Keratinocyte (primary cell): ENCODE results near the gene MRPS27. TPM values are rescaled to one million over a fixed set of nuclear protein-coding genes. Genes with fewer than 3 reads are reported as not detected.

Experiments used
- DNase-seq: peaks from one replicate; pipeline ENCODE4 v3.0.0-alpha.2; 2011; ENCODE audit warnings: low read depth, missing footprints, low spot score
- FAIRE-seq: peaks from 2 replicates; lab custom pipeline; 2011; peaks lifted over from hg19 to GRCh38; lab: Jason Lieb, UNC
- H2AFZ ChIP-seq: 2 replicates; pipeline ENCODE4 v1.6.0; 2012; ENCODE audit warnings: low read length, control low read depth, inconsistent platforms; ENCODE audit not compliant: control insufficient read depth
- H3K27ac ChIP-seq: 2 replicates; pipeline ENCODE4 v1.5.1; 2011; ENCODE audit warnings: low read length; ENCODE audit not compliant: control insufficient read depth, insufficient read depth
- H3K27me3 ChIP-seq: 3 replicates; pipeline ENCODE4 v1.6.0; 2011; ENCODE audit warnings: low read length; ENCODE audit not compliant: control insufficient read depth, insufficient read depth; ENCODE audit errors: extremely low read depth
- H3K36me3 ChIP-seq, 2 experiments: 2 replicates in 1 of 2; 3 replicates in 1 of 2; pipeline ENCODE4 v1.5.1; 2011; ENCODE audit warnings: low read length in 2 of 2, mild to moderate bottlenecking in 1 of 2; ENCODE audit not compliant: control insufficient read depth in 2 of 2, insufficient read depth in 2 of 2; ENCODE audit errors: extremely low read depth in 1 of 2
- H3K4me1 ChIP-seq: 3 replicates; pipeline ENCODE4 v1.5.1; 2011; ENCODE audit warnings: low read length; ENCODE audit not compliant: control insufficient read depth, insufficient read depth; ENCODE audit errors: extremely low read depth
- H3K4me2 ChIP-seq: 3 replicates; pipeline ENCODE4 v1.6.0; 2011; ENCODE audit warnings: low read depth, low read length; ENCODE audit not compliant: control insufficient read depth, insufficient read depth; ENCODE audit errors: extremely low read depth
- H3K4me3 ChIP-seq, 3 experiments: fragments of 200-600 bp in 1 of 3; sonication (generic) in 1 of 3; 2 replicates in 2 of 3; 3 replicates in 1 of 3; pipeline ENCODE4 v1.5.1; 2011 to 2016; ENCODE audit warnings: low read length in 3 of 3, mild to moderate bottlenecking in 3 of 3, control low read depth in 2 of 3, inconsistent platforms in 1 of 3, low read depth in 1 of 3, mixed read lengths in 1 of 3, mixed run types in 1 of 3, moderate library complexity in 1 of 3; ENCODE audit not compliant: control insufficient read depth in 2 of 3, insufficient read depth in 2 of 3; ENCODE audit errors: extremely low read depth in 1 of 3
- H3K79me2 ChIP-seq: 2 replicates; pipeline ENCODE4 v1.6.0; 2012; ENCODE audit warnings: low read length; ENCODE audit not compliant: control insufficient read depth, insufficient read depth
- H3K9ac ChIP-seq: 3 replicates; pipeline ENCODE4 v1.6.0; 2011; ENCODE audit warnings: low read length; ENCODE audit not compliant: control insufficient read depth, insufficient read depth; ENCODE audit errors: extremely low read depth
- H3K9me1 ChIP-seq: 3 replicates; pipeline ENCODE4 v1.6.0; 2011; ENCODE audit warnings: low read length; ENCODE audit not compliant: control insufficient read depth, insufficient read depth; ENCODE audit errors: extremely low read depth
- H3K9me3 ChIP-seq: 2 replicates; pipeline ENCODE4 v1.5.1; 2012; ENCODE audit warnings: low read depth, low read length; ENCODE audit not compliant: control insufficient read depth
- H4K20me1 ChIP-seq: 3 replicates; pipeline ENCODE4 v1.6.0; 2011; ENCODE audit warnings: low read length; ENCODE audit not compliant: control insufficient read depth, insufficient read depth; ENCODE audit errors: extremely low read depth
- EZH2 ChIP-seq: IDR thresholded peaks from one replicate; pipeline ENCODE4 v1.6.1; 2012; ENCODE audit warnings: inconsistent platforms, mild to moderate bottlenecking, low read length, moderate library complexity
- dilution Hi-C: fragments of 300-500 bp; cut with MboI; formaldehyde crosslinking; loops from one replicate; pipeline ENCODE4 v1.7.0; 2020; ENCODE audit warnings: low sequenced_read_pairs; ENCODE audit not compliant: extremely low pct_ligation_motif_present
- polyA plus RNA-seq, 5 experiments: library from polyadenylated mRNA; depleted of rRNA in 3 of 5; stranded (reverse) in 3 of 5; stranded (forward) in 1 of 5; unstranded in 1 of 5; fragments of >200 nt; gene quantifications; 1 replicate in 1 of 5; 2 replicates in 3 of 5; 3 replicates in 1 of 5; pipeline versions ENCODE4 v1.2.1 to v1.2.3, GENCODE V29; 2011 to 2012; ENCODE audit warnings: missing spikeins in 2 of 5, low read depth in 1 of 5, low replicate concordance in 1 of 5
- TF ChIP-seq, protein P1 (sequence below), 3 experiments: IDR thresholded peaks in 1 of 3; conservative IDR thresholded peaks in 1 of 3; optimal IDR thresholded peaks in 1 of 3; 2 replicates in 2 of 3; 3 replicates in 1 of 3; pipeline versions ENCODE3 to v1.5.1; 2011; ENCODE audit warnings: low read length in 3 of 3, mild to moderate bottlenecking in 3 of 3, moderate library complexity in 2 of 3, control low read depth in 1 of 3, inconsistent platforms in 1 of 3; ENCODE audit not compliant: insufficient read depth in 2 of 3; ENCODE audit errors: extremely low read depth in 1 of 3

Gene MRPS27
- polyA plus RNA-seq, 1 donor (not counting 4 experiments of a cell fraction or from before 2014, with no cell fraction given) = 98.7 TPM

DNA sequence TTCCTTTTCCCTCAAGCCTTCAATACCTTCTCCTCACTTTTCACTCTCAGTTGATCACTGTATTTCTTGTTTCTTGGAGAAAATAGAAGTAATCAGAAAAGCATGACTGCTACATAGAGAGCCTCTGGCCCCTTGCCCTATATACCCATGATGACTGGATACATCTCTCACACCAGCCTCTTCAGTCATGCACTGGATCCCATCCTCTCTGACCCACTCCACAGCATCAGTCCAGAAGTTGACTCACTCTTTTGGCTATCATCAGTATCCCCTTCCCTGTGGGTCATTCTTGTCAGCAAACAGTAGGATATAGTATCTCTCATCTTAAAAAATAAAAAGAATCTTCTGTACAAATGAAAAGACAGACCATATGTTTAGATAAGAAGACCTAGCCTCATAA is 33.0 kb upstream of the MRPS27 start:
- no peak overlapping the region for H3K27ac ChIP-seq
- peaks cover 9% of the 10 kb centered on the region for H3K4me1 ChIP-seq
- H3K9me3 ChIP-seq = no peaks in the 10 kb centered on the region
- TF ChIP-seq, protein P1, sequence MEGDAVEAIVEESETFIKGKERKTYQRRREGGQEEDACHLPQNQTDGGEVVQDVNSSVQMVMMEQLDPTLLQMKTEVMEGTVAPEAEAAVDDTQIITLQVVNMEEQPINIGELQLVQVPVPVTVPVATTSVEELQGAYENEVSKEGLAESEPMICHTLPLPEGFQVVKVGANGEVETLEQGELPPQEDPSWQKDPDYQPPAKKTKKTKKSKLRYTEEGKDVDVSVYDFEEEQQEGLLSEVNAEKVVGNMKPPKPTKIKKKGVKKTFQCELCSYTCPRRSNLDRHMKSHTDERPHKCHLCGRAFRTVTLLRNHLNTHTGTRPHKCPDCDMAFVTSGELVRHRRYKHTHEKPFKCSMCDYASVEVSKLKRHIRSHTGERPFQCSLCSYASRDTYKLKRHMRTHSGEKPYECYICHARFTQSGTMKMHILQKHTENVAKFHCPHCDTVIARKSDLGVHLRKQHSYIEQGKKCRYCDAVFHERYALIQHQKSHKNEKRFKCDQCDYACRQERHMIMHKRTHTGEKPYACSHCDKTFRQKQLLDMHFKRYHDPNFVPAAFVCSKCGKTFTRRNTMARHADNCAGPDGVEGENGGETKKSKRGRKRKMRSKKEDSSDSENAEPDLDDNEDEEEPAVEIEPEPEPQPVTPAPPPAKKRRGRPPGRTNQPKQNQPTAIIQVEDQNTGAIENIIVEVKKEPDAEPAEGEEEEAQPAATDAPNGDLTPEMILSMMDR (optimal IDR thresholded peaks at IDR 0.05 in 1 of 3, IDR thresholded peaks at IDR 0.05 in 1 of 3, conservative IDR thresholded peaks at IDR 0.05 in 1 of 3; ENCODE audit: extremely low read depth in 1 of 3, insufficient read depth in 2 of 3, low read length in 3 of 3) = no peak
- TF ChIP-seq EZH2 = no peak
- DNase-seq (no peak), FAIRE-seq (no peak)
- H3K4me3 ChIP-seq = no peak overlapping the region
- H3K27me3 ChIP-seq = no peaks in the 10 kb centered on the region
- H3K79me2 ChIP-seq = no peaks in the 10 kb centered on the region
- H3K4me2 ChIP-seq = no peak overlapping the region
- no peaks in the 10 kb centered on the region for H4K20me1 ChIP-seq
- dilution Hi-C loops = no loop called here
- H2AFZ ChIP-seq = no peak overlapping the region
- no peaks in the 10 kb centered on the region for H3K9me1 ChIP-seq
- H3K36me3 ChIP-seq = peaks cover under 1 to 3% of the 10 kb centered on the region in 2 experiments
- no peak overlapping the region for H3K9ac ChIP-seq

DNA sequence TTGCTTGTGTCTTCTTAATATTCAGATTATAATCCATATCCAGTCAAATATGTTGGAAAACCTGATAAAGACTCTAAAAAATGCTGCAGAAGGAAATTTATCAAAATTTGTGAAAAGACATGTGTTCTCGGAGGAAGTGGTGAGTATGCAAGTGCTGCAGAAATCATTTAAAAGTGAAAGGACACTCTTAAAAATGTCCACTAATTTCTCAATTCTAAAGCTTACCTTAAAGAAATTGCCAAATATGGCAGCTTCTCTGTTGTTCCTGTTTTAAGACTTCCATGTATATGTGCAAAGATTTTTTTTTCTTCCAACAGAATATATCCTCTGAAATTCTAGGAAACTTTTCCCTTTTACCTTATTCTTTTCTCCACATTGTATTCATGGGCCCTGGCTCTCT is 32.6 kb upstream of the MRPS27 start:
- no peak overlapping the region for H3K9ac ChIP-seq
- FAIRE-seq (no peak), DNase-seq (no peak)
- H4K20me1 ChIP-seq = no peaks in the 10 kb centered on the region
- H3K79me2 ChIP-seq = no peaks in the 10 kb centered on the region
- no peaks in the 10 kb centered on the region for H3K27me3 ChIP-seq
- no peak overlapping the region for H3K27ac ChIP-seq
- H3K9me3 ChIP-seq = no peaks in the 10 kb centered on the region
- H3K4me1 ChIP-seq = peaks cover 14% of the 10 kb centered on the region
- no peaks in the 10 kb centered on the region for H3K9me1 ChIP-seq
- dilution Hi-C loops = no loop called here
- no peak overlapping the region for H2AFZ ChIP-seq
- H3K4me3 ChIP-seq = no peak overlapping the region
- no peak for TF ChIP-seq EZH2
- TF ChIP-seq, protein P1 (optimal IDR thresholded peaks at IDR 0.05 in 1 of 3, IDR thresholded peaks at IDR 0.05 in 1 of 3, conservative IDR thresholded peaks at IDR 0.05 in 1 of 3; ENCODE audit: extremely low read depth in 1 of 3, insufficient read depth in 2 of 3, low read length in 3 of 3) = no peak
- H3K4me2 ChIP-seq = no peak overlapping the region
- peaks cover 0 to 3% of the 10 kb centered on the region in 2 experiments for H3K36me3 ChIP-seq
